Ovary (tissue), 3 donors: ENCODE data around the gene C1orf21.

ENCODE experiments used
- EP300 ChIP-seq: sonication (generic); formaldehyde crosslinking; IDR thresholded peaks from one replicate; pipeline ENCODE4 v1.6.1; 2017; ENCODE audit warnings: antibody characterized with exemption
- POLR2A ChIP-seq: fragments of 450-650 bp; IDR thresholded peaks from one replicate; pipeline ENCODE4 v1.6.1; 2017; ENCODE audit warnings: antibody characterized with exemption, mild to moderate bottlenecking, moderate library complexity
- TF ChIP-seq, protein P1 (sequence below), 3 donors: fragments of 450-650 bp in 2 of 3; fragments of 200-600 bp in 1 of 3; IDR thresholded peaks; one replicate each; pipeline versions ENCODE4 v1.5.1 to v1.8.0; 2016 to 2022; ENCODE audit warnings: antibody characterized with exemption in 3 of 3, mild to moderate bottlenecking in 1 of 3
- donor health status: DM: no; HTN: no; CAD: no.

DNA sequence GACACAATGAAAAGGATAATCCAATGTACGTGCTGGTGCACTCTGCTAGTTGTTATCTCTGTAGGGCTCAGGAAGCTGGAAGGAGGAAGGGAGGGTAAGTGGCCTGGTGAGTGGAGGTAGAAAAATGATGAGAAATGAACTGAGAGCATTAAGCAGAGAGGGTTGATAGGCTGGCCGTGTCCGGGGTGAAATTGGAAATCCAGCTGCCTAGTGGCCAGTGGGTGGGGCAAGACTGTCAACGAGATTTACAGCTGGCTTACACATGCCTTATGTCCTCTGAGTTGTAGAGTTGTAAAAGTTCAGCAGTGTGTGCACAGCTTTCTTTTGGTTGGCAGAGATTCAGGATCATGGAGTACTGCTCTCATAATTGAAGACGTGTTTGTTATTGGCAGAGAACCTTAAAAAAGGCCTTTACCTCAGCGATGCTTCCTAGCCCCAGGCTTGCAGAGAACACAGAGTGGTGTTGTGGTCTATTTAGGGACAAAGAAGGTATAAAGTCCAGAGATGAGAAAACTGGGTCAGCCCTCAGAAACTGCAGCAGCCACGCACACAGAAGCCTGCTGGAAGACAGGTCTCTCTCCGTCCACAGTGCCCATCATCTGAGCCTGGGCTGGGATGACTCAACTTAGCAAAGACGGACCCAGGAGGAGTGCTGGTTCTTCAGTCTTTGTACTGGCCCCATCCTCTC is 235.5 kb downstream of the C1orf21 start:
- TF ChIP-seq POLR2A (no peak), EP300 (peak; percentile 95)
- TF ChIP-seq, protein P1, sequence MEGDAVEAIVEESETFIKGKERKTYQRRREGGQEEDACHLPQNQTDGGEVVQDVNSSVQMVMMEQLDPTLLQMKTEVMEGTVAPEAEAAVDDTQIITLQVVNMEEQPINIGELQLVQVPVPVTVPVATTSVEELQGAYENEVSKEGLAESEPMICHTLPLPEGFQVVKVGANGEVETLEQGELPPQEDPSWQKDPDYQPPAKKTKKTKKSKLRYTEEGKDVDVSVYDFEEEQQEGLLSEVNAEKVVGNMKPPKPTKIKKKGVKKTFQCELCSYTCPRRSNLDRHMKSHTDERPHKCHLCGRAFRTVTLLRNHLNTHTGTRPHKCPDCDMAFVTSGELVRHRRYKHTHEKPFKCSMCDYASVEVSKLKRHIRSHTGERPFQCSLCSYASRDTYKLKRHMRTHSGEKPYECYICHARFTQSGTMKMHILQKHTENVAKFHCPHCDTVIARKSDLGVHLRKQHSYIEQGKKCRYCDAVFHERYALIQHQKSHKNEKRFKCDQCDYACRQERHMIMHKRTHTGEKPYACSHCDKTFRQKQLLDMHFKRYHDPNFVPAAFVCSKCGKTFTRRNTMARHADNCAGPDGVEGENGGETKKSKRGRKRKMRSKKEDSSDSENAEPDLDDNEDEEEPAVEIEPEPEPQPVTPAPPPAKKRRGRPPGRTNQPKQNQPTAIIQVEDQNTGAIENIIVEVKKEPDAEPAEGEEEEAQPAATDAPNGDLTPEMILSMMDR (IDR thresholded peaks at IDR 0.05) = peak in 1 of 3 donors; percentile 8
